ENCODE data around the gene TRIM71. TPM values are rescaled to one million over a fixed set of nuclear protein-coding genes. Genes with fewer than 3 reads are reported as not detected.
"Not testable (repeated sequence)": the region's sequence is repeated elsewhere in the genome, so short reads cannot be mapped to it uniquely, and the experiment has no call there.

The TRIM71 gene
- total RNA-seq, 2 experiments from 2014 or later: not detected

GRCh38 chr3:32822609-32823498 is 5.1 kb downstream of the TRIM71 start:
- CTCF ChIA-PET: no interaction called here
- no peaks in the 10 kb centered on the region for H3K9me3 Mint-ChIP-seq
- no peak for DNase-seq
- no peak overlapping the region for H3K4me3 Mint-ChIP-seq
- peaks cover 8% of the 10 kb centered on the region for H3K4me1 Mint-ChIP-seq
- peaks cover 49% of the 10 kb centered on the region for H3K27me3 Mint-ChIP-seq
- no peak overlapping the region for H3K27ac Mint-ChIP-seq
- POLR2A ChIA-PET: no interaction called here
- no peaks in the 10 kb centered on the region for H3K36me3 Mint-ChIP-seq (ENCODE audit: low read depth)

GRCh38 chr3:32823641-32824184 is 5.9 kb downstream of the TRIM71 start:
- POLR2A ChIA-PET; CTCF ChIA-PET; H3K9me3 Mint-ChIP-seq; H3K4me3 Mint-ChIP-seq; H3K4me1 Mint-ChIP-seq; H3K36me3 Mint-ChIP-seq (ENCODE audit: low read depth); H3K27ac Mint-ChIP-seq; DNase-seq: not testable (repeated sequence)
- H3K27me3 Mint-ChIP-seq: peaks cover 49% of the 10 kb centered on the region

GRCh38 chr3:32825601-32826375 is 8.0 kb downstream of the TRIM71 start:
- Mint-ChIP-seq H3K27me3 (peaks cover 31% of the 10 kb centered on the region), H3K27ac (no peak overlapping the region), H3K4me1 (no peaks in the 10 kb centered on the region), H3K36me3 (ENCODE audit: low read depth) (no peaks in the 10 kb centered on the region), H3K9me3 (no peaks in the 10 kb centered on the region), H3K4me3 (no peak overlapping the region)
- DNase-seq: no peak
- ChIA-PET CTCF (interaction anchor here (0.6 kb wide), 1 partner anchor 402 kb away, joined by 3 read pairs; no protein-coding TSS in a partner anchor), POLR2A (no interaction called here)

GRCh38 chr3:32831062-32831461 is 13.3 kb downstream of the TRIM71 start:
- ChIA-PET CTCF (interaction anchor here (1.8 kb wide), 1 partner anchor 19 kb away, joined by 5 read pairs; no protein-coding TSS in a partner anchor), POLR2A (no interaction called here)
- H3K4me1 Mint-ChIP-seq: no peaks in the 10 kb centered on the region
- no peak for DNase-seq
- no peak overlapping the region for H3K4me3 Mint-ChIP-seq
- no peak overlapping the region for H3K27ac Mint-ChIP-seq
- peaks cover 37% of the 10 kb centered on the region for H3K27me3 Mint-ChIP-seq
- no peaks in the 10 kb centered on the region for H3K9me3 Mint-ChIP-seq
- H3K36me3 Mint-ChIP-seq (ENCODE audit: low read depth): no peaks in the 10 kb centered on the region

- no peak overlapping the region for H3K27ac Mint-ChIP-seq
- H3K27me3 Mint-ChIP-seq: peaks cover 42% of the 10 kb centered on the region
- ChIA-PET POLR2A (no interaction called here), CTCF (no interaction called here)
- no peak for DNase-seq
- no peak overlapping the region for H3K4me3 Mint-ChIP-seq
- no peaks in the 10 kb centered on the region for H3K4me1 Mint-ChIP-seq
- H3K36me3 Mint-ChIP-seq (ENCODE audit: low read depth): no peaks in the 10 kb centered on the region
- no peaks in the 10 kb centered on the region for H3K9me3 Mint-ChIP-seq
Observed at GRCh38 chr3:32831791-32832190, 14.0 kb downstream of the TRIM71 start.

GRCh38 chr3:32832193-32832592 is 14.4 kb downstream of the TRIM71 start:
- ChIA-PET CTCF (interaction anchor here (0.9 kb wide), 1 partner anchor 42 kb away, joined by 3 read pairs; no protein-coding TSS in a partner anchor), POLR2A (no interaction called here)
- no peak overlapping the region for H3K4me3 Mint-ChIP-seq
- no peak overlapping the region for H3K27ac Mint-ChIP-seq
- no peaks in the 10 kb centered on the region for H3K4me1 Mint-ChIP-seq
- H3K27me3 Mint-ChIP-seq: peaks cover 43% of the 10 kb centered on the region
- no peaks in the 10 kb centered on the region for H3K9me3 Mint-ChIP-seq
- DNase-seq: no peak
- no peaks in the 10 kb centered on the region for H3K36me3 Mint-ChIP-seq (ENCODE audit: low read depth)

GRCh38 chr3:32835049-32835371 is 17.2 kb downstream of the TRIM71 start:
- H3K9me3 Mint-ChIP-seq: no peaks in the 10 kb centered on the region
- H3K4me1 Mint-ChIP-seq: no peaks in the 10 kb centered on the region
- ChIA-PET POLR2A (no interaction called here), CTCF (no interaction called here)
- no peaks in the 10 kb centered on the region for H3K36me3 Mint-ChIP-seq (ENCODE audit: low read depth)
- H3K4me3 Mint-ChIP-seq: no peak overlapping the region
- DNase-seq: no peak
- no peak overlapping the region for H3K27ac Mint-ChIP-seq
- H3K27me3 Mint-ChIP-seq: peaks cover 35% of the 10 kb centered on the region

GRCh38 chr3:32835961-32836360 is 18.2 kb downstream of the TRIM71 start:
- no peak overlapping the region for H3K27ac Mint-ChIP-seq
- H3K36me3 Mint-ChIP-seq (ENCODE audit: low read depth): no peaks in the 10 kb centered on the region
- peaks cover 38% of the 10 kb centered on the region for H3K27me3 Mint-ChIP-seq
- H3K4me3 Mint-ChIP-seq: no peak overlapping the region
- H3K9me3 Mint-ChIP-seq: no peaks in the 10 kb centered on the region
- H3K4me1 Mint-ChIP-seq: no peaks in the 10 kb centered on the region
- no peak for DNase-seq
- POLR2A ChIA-PET: no interaction called here
- CTCF ChIA-PET: no interaction called here

- ChIA-PET CTCF (no interaction called here), POLR2A (no interaction called here)
- Mint-ChIP-seq H3K27me3 (peaks cover 38% of the 10 kb centered on the region), H3K4me3 (no peak overlapping the region), H3K27ac (no peak overlapping the region), H3K36me3 (ENCODE audit: low read depth) (no peaks in the 10 kb centered on the region), H3K9me3 (no peaks in the 10 kb centered on the region), H3K4me1 (no peaks in the 10 kb centered on the region)
- DNase-seq: no peak
Observed at GRCh38 chr3:32836601-32837000, 18.8 kb downstream of the TRIM71 start.

GRCh38 chr3:32837366-32837765 is 19.6 kb downstream of the TRIM71 start:
- POLR2A ChIA-PET: no interaction called here

GRCh38 chr3:32837789-32838188 is 20.0 kb downstream of the TRIM71 start:
- H3K27ac Mint-ChIP-seq: no peak overlapping the region
- POLR2A ChIA-PET: no interaction called here
- H3K4me1 Mint-ChIP-seq: peaks cover 10% of the 10 kb centered on the region
- no peaks in the 10 kb centered on the region for H3K36me3 Mint-ChIP-seq (ENCODE audit: low read depth)
- DNase-seq: no peak
- peaks cover 33% of the 10 kb centered on the region for H3K27me3 Mint-ChIP-seq
- CTCF ChIA-PET: interaction anchor here (1.0 kb wide), 1 partner anchor 13 kb away, joined by 3 read pairs; no protein-coding TSS in a partner anchor
- H3K4me3 Mint-ChIP-seq: no peak overlapping the region
- no peaks in the 10 kb centered on the region for H3K9me3 Mint-ChIP-seq

More at GRCh38 chr3:32837366-32837765, 19.6 kb downstream of the TRIM71 start:
- CTCF ChIA-PET: no interaction called here
- Mint-ChIP-seq H3K27ac (no peak overlapping the region), H3K36me3 (ENCODE audit: low read depth) (no peaks in the 10 kb centered on the region), H3K27me3 (peaks cover 33% of the 10 kb centered on the region), H3K4me3 (no peak overlapping the region), H3K4me1 (peaks cover 6% of the 10 kb centered on the region), H3K9me3 (no peaks in the 10 kb centered on the region)
- DNase-seq: no peak

- Mint-ChIP-seq H3K36me3 (ENCODE audit: low read depth) (no peaks in the 10 kb centered on the region), H3K4me1 (peaks cover 15% of the 10 kb centered on the region), H3K4me3 (no peak overlapping the region), H3K27ac (no peak overlapping the region), H3K27me3 (peaks cover 23% of the 10 kb centered on the region), H3K9me3 (no peaks in the 10 kb centered on the region)
- DNase-seq: no peak
- CTCF ChIA-PET: no interaction called here
- POLR2A ChIA-PET: no interaction called here
Observed at GRCh38 chr3:32839714-32840085, 21.9 kb downstream of the TRIM71 start.

- Mint-ChIP-seq H3K4me3 (no peak overlapping the region), H3K4me1 (peaks cover 15% of the 10 kb centered on the region), H3K36me3 (ENCODE audit: low read depth) (no peaks in the 10 kb centered on the region), H3K27ac (no peak overlapping the region), H3K9me3 (no peaks in the 10 kb centered on the region), H3K27me3 (peaks cover 17% of the 10 kb centered on the region)
- ChIA-PET CTCF (interaction anchor here (0.6 kb wide), 1 partner anchor 56 kb away, joined by 3 read pairs; no protein-coding TSS in a partner anchor), POLR2A (no interaction called here)
- DNase-seq: no peak
Observed at GRCh38 chr3:32840086-32840841, 22.5 kb downstream of the TRIM71 start.

Data from activated CD4-positive, alpha-beta T cell treated with anti-CD3 and anti-CD28 coated beads, Interleukin-2, amount 10 ng/mL, durations not matched to agents 7 days and 5 days (primary cell).